Measurements from ENCODE around the gene TCEAL5.
"Not testable (repeated sequence)": the region's sequence is repeated elsewhere in the genome, so short reads cannot be mapped to it uniquely, and the experiment has no call there.

The TCEAL5 gene

GRCh38 chrX:103225918-103226317, 50.6 kb downstream of the TCEAL5 start:
- DNase-seq = not testable (repeated sequence)

All from SHP77 treated with DMSO at 0.1 percent for 48 hours (cell line).